Nephron progenitor cell (in vitro differentiated cells): Measurements from ENCODE around the gene ITPR1.

Experiments
- DNase-seq: peaks from one replicate; pipeline ENCODE4 v3.0.0; 2021
- H3K27ac Mint-ChIP-seq: 2 replicates; pipeline ENCODE4 v1.8.0; 2021; ENCODE audit warnings: mild to moderate bottlenecking, moderate library complexity, mixed read lengths
- H3K27me3 Mint-ChIP-seq: 2 replicates; pipeline ENCODE4 v1.8.0; 2021; ENCODE audit warnings: mild to moderate bottlenecking, low read depth, mixed read lengths; ENCODE audit not compliant: poor library complexity
- H3K36me3 Mint-ChIP-seq: 2 replicates; pipeline ENCODE4 v1.8.0; 2021; ENCODE audit warnings: low read depth, mixed read lengths
- H3K4me1 Mint-ChIP-seq: 2 replicates; pipeline ENCODE4 v1.8.0; 2021; ENCODE audit warnings: mixed read lengths
- H3K4me3 Mint-ChIP-seq: 2 replicates; pipeline ENCODE4 v1.8.0; 2021; ENCODE audit warnings: mild to moderate bottlenecking, moderate library complexity, mixed read lengths
- H3K9me3 Mint-ChIP-seq: 2 replicates; pipeline ENCODE4 v1.8.0; 2021; ENCODE audit warnings: mild to moderate bottlenecking, moderate library complexity, mixed read lengths
- CTCF ChIP-seq: fragments of 200-600 bp; sonication (generic); IDR thresholded peaks from 2 replicates; pipeline ENCODE4 v1.5.0; 2021; ENCODE audit warnings: antibody characterized with exemption

ITPR1 gene

GRCh38 chr3:4807381-4808280 lies 314.5 kb downstream of the ITPR1 start:
- no peak for DNase-seq
- H3K36me3 Mint-ChIP-seq: peaks cover 91% of the 10 kb centered on the region
- H3K9me3 Mint-ChIP-seq: no peaks in the 10 kb centered on the region
- H3K27me3 Mint-ChIP-seq: no peaks in the 10 kb centered on the region
- peak overlapping the region; percentile 49 for H3K27ac Mint-ChIP-seq
- no peaks in the 10 kb centered on the region for H3K4me1 Mint-ChIP-seq
- no peak overlapping the region for H3K4me3 Mint-ChIP-seq
- no peak for TF ChIP-seq CTCF

- no peak for DNase-seq
- TF ChIP-seq CTCF: no peak
- Mint-ChIP-seq H3K27ac (peak overlapping the region; percentile 28), H3K36me3 (peaks cover 91% of the 10 kb centered on the region), H3K4me1 (peaks cover 4% of the 10 kb centered on the region), H3K27me3 (no peaks in the 10 kb centered on the region), H3K9me3 (peaks cover 4% of the 10 kb centered on the region), H3K4me3 (no peak overlapping the region)
Observed at GRCh38 chr3:4808637-4809036, 315.5 kb downstream of the ITPR1 start.

- DNase-seq: no peak
- peaks cover 91% of the 10 kb centered on the region for H3K36me3 Mint-ChIP-seq
- H3K4me3 Mint-ChIP-seq: no peak overlapping the region
- peak overlapping the region; percentile 72 for H3K27ac Mint-ChIP-seq
- peaks cover 2% of the 10 kb centered on the region for H3K27me3 Mint-ChIP-seq
- H3K9me3 Mint-ChIP-seq: peaks cover 16% of the 10 kb centered on the region
- TF ChIP-seq CTCF: no peak
- H3K4me1 Mint-ChIP-seq: peaks cover 12% of the 10 kb centered on the region
Observed at GRCh38 chr3:4809922-4810321, 316.8 kb downstream of the ITPR1 start.

GRCh38 chr3:4812591-4812990 lies 319.4 kb downstream of the ITPR1 start:
- no peak for DNase-seq
- no peak overlapping the region for H3K4me3 Mint-ChIP-seq
- peaks cover 9% of the 10 kb centered on the region for H3K27me3 Mint-ChIP-seq
- peaks cover 43% of the 10 kb centered on the region for H3K9me3 Mint-ChIP-seq
- TF ChIP-seq CTCF: no peak
- H3K36me3 Mint-ChIP-seq: peaks cover 91% of the 10 kb centered on the region
- peaks cover 12% of the 10 kb centered on the region for H3K4me1 Mint-ChIP-seq
- peak overlapping the region; percentile 52 for H3K27ac Mint-ChIP-seq

- peak overlapping the region; percentile 30 for H3K27ac Mint-ChIP-seq
- H3K27me3 Mint-ChIP-seq: peaks cover 10% of the 10 kb centered on the region
- H3K4me3 Mint-ChIP-seq: no peak overlapping the region
- H3K9me3 Mint-ChIP-seq: peaks cover 55% of the 10 kb centered on the region
- peaks cover 91% of the 10 kb centered on the region for H3K36me3 Mint-ChIP-seq
- DNase-seq: no peak
- TF ChIP-seq CTCF: no peak
- H3K4me1 Mint-ChIP-seq: peaks cover 12% of the 10 kb centered on the region
Observed at GRCh38 chr3:4813909-4814304, 320.8 kb downstream of the ITPR1 start.
